PC-9 (cell line): ENCODE data around the gene PSKH1.

Source experiments
- EZH2 ChIP-seq: fragments of 200-600 bp; sonication (generic); IDR thresholded peaks from 2 replicates; pipeline ENCODE4 v1.8.0; 2017; ENCODE audit warnings: antibody characterized with exemption, low read depth
- TF ChIP-seq, protein P1 (sequence below): fragments of 200-600 bp; sonication (generic); conservative IDR thresholded peaks from 2 replicates; pipeline ENCODE4 v1.6.1; 2017; ENCODE audit warnings: mixed run types, antibody characterized with exemption, mild to moderate bottlenecking, moderate library complexity

DNA sequence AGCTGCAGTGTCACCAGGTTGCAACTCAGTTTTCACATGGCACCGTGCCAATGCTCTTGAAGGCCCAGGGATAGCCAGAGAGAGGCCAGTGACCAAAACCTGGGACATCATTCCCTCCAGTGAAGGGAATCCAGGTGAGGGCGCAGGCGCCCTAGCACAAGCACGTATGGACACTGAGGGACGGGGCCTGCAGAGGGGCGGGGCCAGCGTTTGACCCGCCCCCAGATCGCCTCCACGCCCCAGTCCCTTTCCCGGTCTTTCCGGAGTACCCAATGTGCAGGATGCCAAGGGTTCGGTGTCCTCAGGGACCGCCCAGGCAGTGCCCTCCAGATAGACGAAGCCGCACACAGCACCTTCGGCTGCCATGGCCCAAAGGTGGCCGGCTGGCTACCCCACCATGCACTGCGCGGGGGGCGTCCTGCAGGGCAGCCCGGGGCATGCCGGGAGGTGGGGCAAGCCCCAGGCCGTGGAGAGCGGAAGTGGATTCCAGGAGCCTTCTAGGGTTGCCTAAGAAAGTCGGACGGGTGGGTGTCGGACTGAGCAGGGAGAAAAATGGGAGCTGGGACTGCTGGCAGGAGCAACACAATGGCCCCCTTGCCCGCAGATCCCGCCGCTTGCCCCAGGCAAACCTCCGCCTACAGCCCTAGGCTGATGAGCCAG is 70.7 kb downstream of the PSKH1 start:
- TF ChIP-seq, protein P1, sequence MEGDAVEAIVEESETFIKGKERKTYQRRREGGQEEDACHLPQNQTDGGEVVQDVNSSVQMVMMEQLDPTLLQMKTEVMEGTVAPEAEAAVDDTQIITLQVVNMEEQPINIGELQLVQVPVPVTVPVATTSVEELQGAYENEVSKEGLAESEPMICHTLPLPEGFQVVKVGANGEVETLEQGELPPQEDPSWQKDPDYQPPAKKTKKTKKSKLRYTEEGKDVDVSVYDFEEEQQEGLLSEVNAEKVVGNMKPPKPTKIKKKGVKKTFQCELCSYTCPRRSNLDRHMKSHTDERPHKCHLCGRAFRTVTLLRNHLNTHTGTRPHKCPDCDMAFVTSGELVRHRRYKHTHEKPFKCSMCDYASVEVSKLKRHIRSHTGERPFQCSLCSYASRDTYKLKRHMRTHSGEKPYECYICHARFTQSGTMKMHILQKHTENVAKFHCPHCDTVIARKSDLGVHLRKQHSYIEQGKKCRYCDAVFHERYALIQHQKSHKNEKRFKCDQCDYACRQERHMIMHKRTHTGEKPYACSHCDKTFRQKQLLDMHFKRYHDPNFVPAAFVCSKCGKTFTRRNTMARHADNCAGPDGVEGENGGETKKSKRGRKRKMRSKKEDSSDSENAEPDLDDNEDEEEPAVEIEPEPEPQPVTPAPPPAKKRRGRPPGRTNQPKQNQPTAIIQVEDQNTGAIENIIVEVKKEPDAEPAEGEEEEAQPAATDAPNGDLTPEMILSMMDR = no peak
- no peak for TF ChIP-seq EZH2
